Inflammatory macrophage (primary cell): ENCODE data around the gene NRXN3.
"Not testable (repeated sequence)": the region's sequence is repeated elsewhere in the genome, so short reads cannot be mapped to it uniquely, and the experiment has no call there.

Experiments
- DNase-seq, 2 donors: peaks; one replicate each; pipeline ENCODE4 v3.0.0-alpha.2; 2020 to 2022

The NRXN3 gene

GRCh38 chr14:78417532-78417931 lies 247.4 kb downstream of the NRXN3 start:
- no peak for DNase-seq

- DNase-seq, result no peak
Measured at GRCh38 chr14:78424311-78424710, 254.1 kb downstream of the NRXN3 start.

- no peak for DNase-seq
Measured at GRCh38 chr14:78425330-78425729, 255.2 kb downstream of the NRXN3 start.

GRCh38 chr14:78425782-78426181 lies 255.6 kb downstream of the NRXN3 start:
- no peak for DNase-seq

- no peak for DNase-seq
Measured at GRCh38 chr14:78432046-78432445, 261.9 kb downstream of the NRXN3 start.

GRCh38 chr14:78437448-78437847 lies 267.3 kb downstream of the NRXN3 start:
- DNase-seq, result not testable (repeated sequence)

- no peak for DNase-seq
Measured at GRCh38 chr14:78440356-78440894, 270.3 kb downstream of the NRXN3 start.

- DNase-seq, result no peak
Measured at GRCh38 chr14:78443834-78444233, 273.7 kb downstream of the NRXN3 start.

GRCh38 chr14:78445275-78445674 lies 275.1 kb downstream of the NRXN3 start:
- DNase-seq, result no peak

- no peak for DNase-seq
Measured at GRCh38 chr14:78446807-78447206, 276.6 kb downstream of the NRXN3 start.

GRCh38 chr14:78448164-78449094 lies 278.3 kb downstream of the NRXN3 start:
- peak; percentile 62 to 67 for DNase-seq

- peak; percentile 43 to 72 for DNase-seq
Measured at GRCh38 chr14:78450669-78451318, 280.6 kb downstream of the NRXN3 start.

GRCh38 chr14:78451319-78451695 lies 281.1 kb downstream of the NRXN3 start:
- peak; percentile 30 to 60 for DNase-seq

GRCh38 chr14:78455896-78456435 lies 285.8 kb downstream of the NRXN3 start:
- DNase-seq, result no peak

GRCh38 chr14:78469947-78470346 lies 299.8 kb downstream of the NRXN3 start:
- DNase-seq, result no peak

GRCh38 chr14:78479127-78479780 lies 309.1 kb downstream of the NRXN3 start:
- no peak for DNase-seq

- no peak for DNase-seq
Measured at GRCh38 chr14:78484028-78484427, 313.9 kb downstream of the NRXN3 start.

GRCh38 chr14:78486081-78486480 lies 315.9 kb downstream of the NRXN3 start:
- no peak for DNase-seq

- no peak for DNase-seq
Measured at GRCh38 chr14:78486621-78487020, 316.4 kb downstream of the NRXN3 start.

- not testable (repeated sequence) for DNase-seq
Measured at GRCh38 chr14:78487573-78487972, 317.4 kb downstream of the NRXN3 start.

- DNase-seq, result no peak
Measured at GRCh38 chr14:78488938-78489337, 318.8 kb downstream of the NRXN3 start.

- DNase-seq, result no peak
Measured at GRCh38 chr14:78491048-78491447, 320.9 kb downstream of the NRXN3 start.

GRCh38 chr14:78498062-78498595 lies 328.0 kb downstream of the NRXN3 start:
- no peak for DNase-seq
